Uterus (tissue), 4 donors: ENCODE measurements around the gene CCNDBP1. TPM values are rescaled to one million over a fixed set of nuclear protein-coding genes. Genes with fewer than 3 reads are reported as not detected.
"Not testable (repeated sequence)": the region's sequence is repeated elsewhere in the genome, so short reads cannot be mapped to it uniquely, and the experiment has no call there.

Experiments used
- DNase-seq, 2 donors: peaks; one replicate each; pipeline ENCODE4 v3.0.0-alpha.2; 2019 to 2020
- H3K27ac ChIP-seq, 2 donors: fragments of 200-600 bp; sonication (generic); 1 replicate in 1 of 2; 2 replicates in 1 of 2; pipeline ENCODE4 v1.5.1; 2016 to 2018
- H3K27me3 ChIP-seq, 2 donors: fragments of 200-600 bp; sonication (generic); one replicate each; pipeline ENCODE4 v1.5.1; 2018 to 2019; ENCODE audit warnings: control low read depth in 1 of 2
- H3K36me3 ChIP-seq, 2 donors: fragments of 200-600 bp; sonication (generic); one replicate each; pipeline ENCODE4 v1.5.1; 2019; ENCODE audit warnings: control low read depth in 1 of 2
- H3K4me1 ChIP-seq, 2 donors: fragments of 200-600 bp; sonication (generic); one replicate each; pipeline ENCODE4 v1.5.1; 2018 to 2019; ENCODE audit warnings: control low read depth in 1 of 2
- H3K4me3 ChIP-seq, 2 donors: fragments of 200-600 bp; sonication (generic); 1 replicate in 1 of 2; 2 replicates in 1 of 2; pipeline ENCODE4 v1.5.1; 2018 to 2019; ENCODE audit warnings: mild to moderate bottlenecking in 1 of 2
- H3K9me3 ChIP-seq, 2 donors: fragments of 200-600 bp; sonication (generic); one replicate each; pipeline ENCODE4 v1.5.1; 2019; ENCODE audit warnings: control low read depth in 1 of 2
- POLR2A ChIP-seq, 2 donors: fragments of 450-650 bp; IDR thresholded peaks; one replicate each; pipeline ENCODE4 v1.6.1; 2016; ENCODE audit warnings: antibody characterized with exemption in 2 of 2, mild to moderate bottlenecking in 1 of 2, moderate library complexity in 1 of 2
- intact Hi-C: fragments of 100-400 bp; cut with DNase I; formaldehyde crosslinking; loops from one replicate; pipeline ENCODE4 v1.15.1; 2023; ENCODE audit warnings: low total_unique reads
- total RNA-seq, 4 donors: library from RNA; depleted of rRNA in 3 of 4; stranded (reverse); fragments of >200 nt in 3 of 4; gene quantifications; one replicate each; pipeline versions ENCODE4 v1.1.0 to v1.2.4, GENCODE V29; 2014 to 2023
- TF ChIP-seq, protein P1 (sequence below), 4 experiments: fragments of 200-600 bp in 2 of 4; fragments of 450-650 bp in 2 of 4; sonication (generic) in 2 of 4; IDR thresholded peaks; one replicate each; pipeline ENCODE4 v1.5.1; 2016 to 2019; ENCODE audit warnings: antibody characterized with exemption in 4 of 4, mild to moderate bottlenecking in 2 of 4, moderate library complexity in 1 of 4
- donor health status: DM: yes; HTN: yes; CAD: no.

CCNDBP1 gene
- total RNA-seq, 4 donors from 2014 or later: 27.9 to 45.6 (median 44.0) TPM

- Histone ChIP-seq H3K4me1 (no peaks in the 10 kb centered on the region), H3K4me3 (no peak overlapping the region), H3K27ac (no peak overlapping the region), H3K9me3 (no peaks in the 10 kb centered on the region), H3K27me3 (no peaks in the 10 kb centered on the region), H3K36me3 (no peaks in the 10 kb centered on the region)
- intact Hi-C loops: no loop called here
- TF ChIP-seq, protein P1, sequence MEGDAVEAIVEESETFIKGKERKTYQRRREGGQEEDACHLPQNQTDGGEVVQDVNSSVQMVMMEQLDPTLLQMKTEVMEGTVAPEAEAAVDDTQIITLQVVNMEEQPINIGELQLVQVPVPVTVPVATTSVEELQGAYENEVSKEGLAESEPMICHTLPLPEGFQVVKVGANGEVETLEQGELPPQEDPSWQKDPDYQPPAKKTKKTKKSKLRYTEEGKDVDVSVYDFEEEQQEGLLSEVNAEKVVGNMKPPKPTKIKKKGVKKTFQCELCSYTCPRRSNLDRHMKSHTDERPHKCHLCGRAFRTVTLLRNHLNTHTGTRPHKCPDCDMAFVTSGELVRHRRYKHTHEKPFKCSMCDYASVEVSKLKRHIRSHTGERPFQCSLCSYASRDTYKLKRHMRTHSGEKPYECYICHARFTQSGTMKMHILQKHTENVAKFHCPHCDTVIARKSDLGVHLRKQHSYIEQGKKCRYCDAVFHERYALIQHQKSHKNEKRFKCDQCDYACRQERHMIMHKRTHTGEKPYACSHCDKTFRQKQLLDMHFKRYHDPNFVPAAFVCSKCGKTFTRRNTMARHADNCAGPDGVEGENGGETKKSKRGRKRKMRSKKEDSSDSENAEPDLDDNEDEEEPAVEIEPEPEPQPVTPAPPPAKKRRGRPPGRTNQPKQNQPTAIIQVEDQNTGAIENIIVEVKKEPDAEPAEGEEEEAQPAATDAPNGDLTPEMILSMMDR (IDR thresholded peaks at IDR 0.05): no peak
- no peak for TF ChIP-seq POLR2A (IDR thresholded peaks at IDR 0.05)
- DNase-seq: no peak
These were observed 9.6 kb downstream of the CCNDBP1 start for GRCh38 chr15:43194795-43195194.

DNA sequence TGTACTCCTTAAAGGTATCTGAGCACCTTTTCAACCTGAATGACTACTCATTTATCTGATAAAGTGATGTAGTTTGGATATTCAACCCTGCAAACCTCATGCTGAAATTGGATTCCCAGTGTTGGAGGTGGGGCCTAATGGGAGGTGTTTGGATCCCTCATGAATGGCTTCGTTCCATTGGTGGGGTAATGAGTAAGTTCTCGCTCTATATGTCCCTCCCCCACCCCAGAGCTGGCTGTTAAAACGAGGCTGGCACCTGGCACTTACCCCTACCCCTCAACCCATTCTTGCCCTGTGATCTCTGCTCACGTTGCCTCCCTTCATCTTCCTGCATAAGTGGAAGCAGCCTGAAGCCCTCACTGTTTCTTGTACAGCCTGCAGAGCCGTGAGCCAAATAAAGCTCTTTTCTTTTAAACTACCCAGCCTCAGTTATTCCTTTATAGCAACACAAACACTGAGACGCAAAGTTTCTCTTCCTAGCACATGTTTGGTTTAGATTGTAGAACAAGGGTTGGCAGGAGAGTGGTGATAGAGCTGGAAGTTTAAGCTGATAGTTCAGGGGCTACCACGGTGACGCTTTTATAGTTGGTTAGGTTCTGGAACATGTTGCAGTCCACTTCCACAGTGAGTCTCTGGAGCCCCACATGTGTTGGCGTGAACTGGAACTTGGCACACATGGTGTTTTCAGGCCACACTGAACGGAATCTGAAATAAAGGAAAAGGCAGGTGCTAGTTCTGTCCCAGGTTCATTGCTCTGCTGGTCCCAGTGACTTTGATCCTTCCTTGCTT, 11.8 kb downstream of the CCNDBP1 start:
- Histone ChIP-seq H3K27me3 (no peaks in the 10 kb centered on the region), H3K4me3 (no peak overlapping the region), H3K36me3 (no peaks in the 10 kb centered on the region), H3K27ac (no peak overlapping the region), H3K4me1 (no peaks in the 10 kb centered on the region), H3K9me3 (no peaks in the 10 kb centered on the region)
- no peak for DNase-seq
- TF ChIP-seq, protein P1 (IDR thresholded peaks at IDR 0.05): no peak
- TF ChIP-seq POLR2A (IDR thresholded peaks at IDR 0.05): no peak
- intact Hi-C loops: no loop called here

GRCh38 chr15:43197773-43198172, 12.6 kb downstream of the CCNDBP1 start:
- H3K4me1 ChIP-seq, H3K9me3 ChIP-seq, H3K4me3 ChIP-seq, H3K36me3 ChIP-seq, H3K27ac ChIP-seq, intact Hi-C loops, H3K27me3 ChIP-seq, DNase-seq: not testable (repeated sequence)

- H3K4me3 ChIP-seq, H3K36me3 ChIP-seq, H3K27me3 ChIP-seq, H3K4me1 ChIP-seq, DNase-seq, intact Hi-C loops, H3K9me3 ChIP-seq, H3K27ac ChIP-seq: not testable (repeated sequence)
These were observed 13.4 kb downstream of the CCNDBP1 start for GRCh38 chr15:43198556-43198955.

GRCh38 chr15:43198992-43199391, 13.8 kb downstream of the CCNDBP1 start:
- no peaks in the 10 kb centered on the region for H3K36me3 ChIP-seq
- H3K27me3 ChIP-seq: no peaks in the 10 kb centered on the region
- no peak overlapping the region for H3K27ac ChIP-seq
- intact Hi-C loops: no loop called here
- DNase-seq: no peak
- H3K4me1 ChIP-seq: no peaks in the 10 kb centered on the region
- no peaks in the 10 kb centered on the region for H3K9me3 ChIP-seq
- TF ChIP-seq, protein P1 (IDR thresholded peaks at IDR 0.05): no peak
- TF ChIP-seq POLR2A (IDR thresholded peaks at IDR 0.05): no peak
- no peak overlapping the region for H3K4me3 ChIP-seq

- intact Hi-C loops: no loop called here
These were observed 14.8 kb downstream of the CCNDBP1 start for GRCh38 chr15:43199945-43200488.

More at GRCh38 chr15:43199945-43200488, 14.8 kb downstream of the CCNDBP1 start:
- no peak for DNase-seq
- Histone ChIP-seq H3K4me3 (no peak overlapping the region), H3K27ac (no peak overlapping the region), H3K9me3 (no peaks in the 10 kb centered on the region), H3K36me3 (no peaks in the 10 kb centered on the region), H3K4me1 (no peaks in the 10 kb centered on the region), H3K27me3 (no peaks in the 10 kb centered on the region)
- TF ChIP-seq, protein P1 (IDR thresholded peaks at IDR 0.05): no peak
- no peak for TF ChIP-seq POLR2A (IDR thresholded peaks at IDR 0.05)
